ENCODE data around the gene MYL10.
"Not testable (repeated sequence)": the region's sequence is repeated elsewhere in the genome, so short reads cannot be mapped to it uniquely, and the experiment has no call there.

Gene MYL10

GRCh38 chr7:101650579-101651081 is 21.5 kb upstream of the MYL10 start:
- no peak for DNase-seq

- DNase-seq: not testable (repeated sequence)
Observed at GRCh38 chr7:101647876-101648275, 18.8 kb upstream of the MYL10 start.

- DNase-seq: no peak
Observed at GRCh38 chr7:101645951-101646350, 16.9 kb upstream of the MYL10 start.

DNA sequence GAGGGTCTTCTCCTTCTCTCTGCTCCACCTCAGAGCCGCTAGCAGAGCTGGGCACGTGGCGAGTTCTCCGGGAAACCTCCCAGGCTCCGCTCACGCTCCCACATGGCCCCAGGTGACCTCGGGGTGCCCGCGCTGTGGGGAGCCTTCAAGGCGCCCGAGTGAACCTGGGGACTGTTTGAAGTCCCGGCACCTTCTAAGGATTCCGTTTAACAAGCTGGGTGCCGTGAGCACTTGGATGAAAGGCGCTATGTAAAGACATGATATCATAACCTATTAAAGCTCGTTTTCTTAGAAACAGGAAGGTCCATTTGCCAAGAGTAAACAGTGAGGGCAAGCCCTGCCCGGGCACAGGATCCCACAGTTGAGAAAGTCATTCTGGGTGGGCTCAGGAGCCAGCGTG is 15.8 kb upstream of the MYL10 start:
- no peak for DNase-seq

DNA sequence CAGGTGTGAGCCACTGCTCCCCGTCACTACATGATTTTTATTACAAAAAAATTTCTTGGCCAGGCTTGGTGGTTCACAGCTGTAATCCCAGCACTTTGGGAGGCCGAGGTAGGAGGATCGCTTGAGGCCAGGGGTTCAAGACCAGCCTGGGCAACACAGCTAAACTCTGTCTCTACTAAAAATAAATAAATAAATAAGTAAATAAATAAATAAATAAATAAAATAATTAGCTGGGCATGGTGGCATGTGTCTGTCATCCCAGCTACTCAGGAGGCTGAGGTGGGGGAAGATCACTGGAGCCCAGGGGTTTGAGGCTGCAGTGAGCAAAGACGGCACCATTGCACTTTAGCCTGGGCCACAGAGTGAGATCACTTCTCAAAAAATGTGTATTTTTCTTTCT is 10.0 kb upstream of the MYL10 start:
- not testable (repeated sequence) for DNase-seq

GRCh38 chr7:101636822-101637623 is 7.9 kb upstream of the MYL10 start:
- no peak for DNase-seq

DNA sequence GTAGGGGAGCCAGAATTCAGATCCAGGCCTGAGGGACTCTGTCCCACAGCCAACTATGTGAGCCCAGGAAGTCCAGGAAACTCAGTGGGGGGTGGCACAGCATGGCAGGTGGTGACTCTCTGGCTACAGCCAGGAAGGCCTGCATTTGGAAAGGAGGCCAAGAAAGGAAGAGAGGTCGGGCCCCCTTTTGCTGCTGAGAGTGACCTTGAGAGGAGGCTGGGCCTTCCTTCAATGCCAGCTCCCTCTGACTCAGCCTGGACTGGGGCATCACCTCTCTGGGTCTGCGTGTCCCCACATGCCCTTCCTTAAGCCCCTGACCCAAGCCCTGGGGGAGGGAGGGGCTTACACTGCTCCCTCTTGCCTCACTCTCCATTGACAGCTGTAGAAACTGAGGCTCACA is 6.4 kb upstream of the MYL10 start:
- DNase-seq: no peak

DNA sequence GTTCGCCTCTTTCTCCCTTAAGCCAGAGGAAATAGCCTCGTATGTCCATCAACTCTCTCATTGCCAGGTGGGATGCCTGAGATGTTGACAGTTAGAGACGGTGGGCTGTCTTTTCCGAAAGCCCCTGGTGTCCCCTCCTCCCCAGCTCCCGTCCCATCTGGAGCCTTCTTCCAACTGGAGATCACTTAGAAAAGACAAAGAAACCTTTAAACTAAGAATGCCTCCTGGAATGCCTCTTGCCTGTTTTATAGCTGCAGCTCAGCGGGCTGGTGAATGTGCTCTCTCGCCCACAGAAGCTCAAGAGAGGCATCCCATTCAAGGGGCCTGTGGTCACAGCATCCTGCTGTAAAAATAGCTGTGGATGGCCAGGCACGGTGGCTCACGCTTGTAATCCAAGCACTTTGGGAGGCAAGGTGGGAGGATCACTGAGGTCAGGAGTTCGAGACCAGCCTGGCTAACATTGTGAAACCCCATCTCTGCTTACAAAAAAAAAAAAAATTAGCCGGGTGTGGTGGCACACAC is 5.2 kb upstream of the MYL10 start:
- no peak for DNase-seq

- DNase-seq: no peak
Observed at GRCh38 chr7:101633511-101633910, 4.4 kb upstream of the MYL10 start.

DNA sequence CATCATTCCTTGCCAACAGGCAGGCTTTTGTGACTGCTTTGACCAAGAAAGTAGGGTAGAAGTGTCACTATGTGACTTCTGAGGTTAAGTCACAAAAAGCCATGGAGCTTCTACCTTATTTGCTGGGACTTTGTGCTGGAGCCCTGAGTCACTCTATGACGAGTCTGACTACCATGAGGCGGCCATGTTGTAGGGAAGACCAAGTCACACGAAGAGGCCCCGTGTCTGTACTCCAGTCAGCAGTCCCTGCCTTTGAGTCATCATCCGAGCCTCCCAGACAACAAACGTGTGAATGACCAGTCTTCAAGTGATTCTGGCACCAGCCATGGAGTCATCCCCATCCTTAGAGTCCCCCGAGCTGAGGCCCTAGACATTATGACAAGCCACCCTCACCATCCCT is 3.5 kb upstream of the MYL10 start:
- DNase-seq: peak; percentile 13

DNA sequence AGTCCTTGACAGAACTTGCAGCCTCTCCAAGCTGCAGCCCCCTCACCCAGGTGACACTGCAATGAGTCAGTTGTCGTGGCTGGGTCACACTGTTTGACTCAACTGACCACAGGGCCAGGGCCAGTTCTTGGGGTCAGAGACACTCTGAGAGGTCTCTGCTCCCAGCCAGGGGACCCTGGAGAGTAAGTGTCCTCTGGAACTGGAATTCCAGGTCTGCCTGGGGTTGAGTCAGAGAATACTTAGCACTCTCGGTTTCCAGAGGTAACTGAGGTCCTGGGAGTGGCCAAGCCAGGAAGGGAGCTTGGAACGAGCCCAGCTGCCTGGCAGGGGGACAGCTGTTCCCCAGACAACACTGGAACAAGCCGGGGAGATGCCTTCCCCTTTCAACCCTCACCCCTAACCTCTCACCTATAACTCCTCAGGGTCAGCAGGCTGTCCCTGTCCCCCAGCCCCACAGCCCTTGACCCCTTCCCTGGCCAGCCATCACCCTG is 2.2 kb upstream of the MYL10 start:
- DNase-seq: no peak

DNA sequence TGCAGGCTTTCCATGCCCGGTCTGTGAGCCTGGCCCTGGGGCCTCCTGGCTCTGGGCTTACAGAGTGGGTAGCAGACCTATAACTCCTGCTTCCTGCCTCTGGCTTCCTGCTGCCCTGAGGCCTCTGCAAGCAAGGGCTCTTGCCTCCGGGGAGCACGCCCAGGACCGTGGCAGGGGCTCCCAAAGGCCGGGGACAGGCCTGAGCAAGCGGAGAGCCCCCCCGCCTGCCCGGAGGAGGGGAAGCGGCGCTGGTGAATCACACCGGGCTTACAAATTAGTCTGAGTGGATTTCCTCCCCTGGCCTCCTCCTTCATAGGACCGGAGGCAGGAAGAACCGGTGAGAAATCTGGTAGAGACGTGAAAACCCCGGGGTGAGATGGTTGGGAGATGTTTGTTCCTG is 1.5 kb upstream of the MYL10 start:
- DNase-seq: no peak

DNA sequence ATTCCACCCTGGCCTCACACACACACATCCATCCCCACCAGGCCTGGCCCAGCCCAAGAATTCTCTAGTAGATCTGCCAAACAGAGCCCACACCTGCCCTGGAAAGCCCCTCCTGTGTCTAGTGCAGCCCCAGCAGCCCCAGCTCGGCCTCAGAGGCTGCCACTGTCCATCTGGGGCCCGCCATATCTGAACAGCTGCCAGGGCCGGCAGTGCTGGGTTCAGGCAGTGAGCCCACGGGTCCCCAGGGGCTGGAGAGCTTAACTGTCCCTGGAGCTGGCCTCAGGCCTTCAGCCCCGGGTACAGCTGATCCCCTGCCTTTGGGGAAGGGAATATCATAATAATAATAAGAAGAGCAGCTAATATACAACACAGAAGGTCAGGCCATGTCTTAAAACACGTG is 574 bp downstream of the MYL10 start:
- DNase-seq: no peak

DNA sequence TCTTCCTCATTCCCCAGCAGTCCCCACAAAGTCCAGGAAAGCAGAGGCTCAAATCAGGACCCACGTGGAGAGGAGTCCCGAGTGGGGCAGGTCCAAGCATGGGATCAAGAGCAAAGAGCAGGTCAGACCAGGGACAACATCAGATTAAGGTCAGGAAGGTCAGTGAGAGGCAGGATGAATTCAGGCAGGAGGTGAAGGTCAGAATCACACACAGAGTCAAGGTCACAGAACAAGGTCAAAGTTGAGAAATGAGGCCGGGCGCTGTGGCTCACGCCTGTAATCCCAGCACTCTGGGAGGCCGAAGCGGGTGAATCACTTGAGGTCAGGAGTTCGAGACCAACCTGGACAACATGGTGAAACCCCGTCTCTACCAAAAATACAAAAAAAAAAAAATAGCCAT is 2.3 kb downstream of the MYL10 start:
- no peak for DNase-seq

- no peak for DNase-seq
Observed at GRCh38 chr7:101626069-101626671, 2.9 kb downstream of the MYL10 start.

GRCh38 chr7:101625031-101625791 is 3.9 kb downstream of the MYL10 start:
- DNase-seq: no peak

DNA sequence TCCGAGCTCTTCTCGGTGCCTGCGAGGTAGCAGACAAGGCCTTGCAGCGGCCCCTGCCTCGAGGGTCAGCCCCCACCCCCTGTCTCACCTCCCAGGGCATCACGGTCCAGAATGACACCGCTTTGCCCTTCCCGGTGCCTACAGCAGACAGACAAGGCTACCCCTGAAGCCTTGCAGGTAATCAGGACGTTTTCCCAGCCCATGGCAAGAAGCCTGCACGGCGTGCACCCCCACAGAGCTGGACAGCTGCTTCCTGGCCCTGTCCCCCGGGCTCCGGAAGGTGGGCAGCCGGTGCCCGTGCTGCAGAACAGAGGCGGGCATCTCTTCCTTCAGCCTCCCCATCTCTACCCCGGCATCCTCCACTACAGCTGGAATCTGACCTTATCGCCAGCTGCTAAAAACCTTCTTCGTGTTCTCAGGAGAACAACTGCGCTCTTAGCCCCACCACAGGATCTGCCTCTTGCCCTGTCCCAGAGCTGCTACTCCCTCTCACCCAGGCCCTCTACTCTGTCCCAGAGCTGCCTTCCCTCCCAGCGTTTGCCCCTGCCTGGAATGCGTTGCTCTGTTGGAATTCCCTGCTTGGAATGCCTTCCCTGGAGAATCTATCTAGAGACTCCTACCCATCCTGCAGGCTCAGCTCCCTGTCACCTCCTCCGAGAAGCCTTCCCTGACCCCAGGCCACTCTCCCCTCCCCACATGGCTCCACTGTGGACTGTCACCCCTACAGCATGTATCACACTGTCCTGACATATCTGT is 4.7 kb downstream of the MYL10 start:
- no peak for DNase-seq

DNA sequence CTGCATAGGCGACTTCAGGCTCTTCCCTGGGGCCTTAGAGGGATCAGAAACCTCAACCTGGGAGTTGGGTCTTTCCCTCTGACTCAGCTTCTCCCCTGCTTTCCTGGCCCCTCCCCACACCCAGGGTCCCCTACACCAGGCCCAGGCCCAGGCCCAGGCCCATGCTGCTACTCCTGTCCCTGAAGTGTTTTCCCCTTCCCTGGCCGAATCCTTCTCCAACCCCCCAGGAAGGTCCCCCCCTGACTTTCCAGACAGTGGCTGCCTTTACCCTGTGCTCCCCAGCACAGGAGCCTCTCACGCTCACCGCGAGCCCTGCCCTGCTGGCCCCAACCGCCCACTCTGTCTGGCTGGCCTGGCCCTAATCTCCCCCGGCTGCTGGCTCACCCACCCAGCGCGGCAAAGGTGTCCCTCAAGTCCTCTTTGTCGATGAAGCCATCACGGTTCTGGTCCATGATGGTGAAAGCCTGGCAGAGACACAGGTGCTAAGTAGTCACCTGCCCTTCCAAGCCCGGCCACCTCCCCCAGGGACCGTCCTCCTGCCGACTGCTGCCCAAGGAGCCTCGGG is 6.4 kb downstream of the MYL10 start:
- no peak for DNase-seq

DNA sequence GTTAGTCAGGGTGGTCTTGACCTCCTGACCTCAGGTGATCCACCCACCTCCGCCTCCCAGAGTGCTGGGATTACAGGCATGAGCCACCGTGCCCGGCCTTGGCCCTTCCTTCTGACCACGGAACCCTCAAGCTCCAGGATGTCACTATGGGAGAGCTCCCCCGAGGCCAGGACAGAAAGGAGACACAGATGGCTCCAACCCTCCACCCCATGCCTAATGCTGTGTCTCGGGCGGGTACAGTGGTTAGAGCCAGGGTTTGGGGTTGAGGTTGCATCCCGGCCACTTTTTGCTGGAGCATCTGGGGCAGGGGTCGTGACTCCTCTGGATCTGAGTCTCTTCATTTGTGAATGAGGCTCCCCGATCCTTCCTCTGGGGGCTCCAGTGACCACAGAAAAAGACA is 8.1 kb downstream of the MYL10 start:
- DNase-seq: no peak

DNA sequence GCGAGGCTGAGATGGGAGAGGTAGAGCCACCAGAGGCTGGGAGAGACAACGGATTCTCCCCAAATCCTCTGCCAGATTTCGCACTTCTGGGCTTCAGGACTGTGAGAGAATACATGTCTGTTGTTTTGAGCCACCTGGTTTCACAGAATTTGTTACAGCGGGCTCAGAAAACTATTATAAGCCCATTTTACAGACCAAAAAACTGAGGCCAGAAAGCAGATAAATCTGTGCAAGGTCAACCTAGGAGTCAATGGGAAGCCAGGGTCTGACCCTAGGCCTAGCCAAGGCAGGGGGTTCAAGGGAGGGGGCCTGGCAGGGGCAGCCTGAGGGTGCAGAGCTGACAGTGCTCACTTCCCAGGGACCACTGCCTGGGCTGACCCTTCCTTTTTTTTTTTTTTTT is 8.7 kb downstream of the MYL10 start:
- no peak for DNase-seq

DNA sequence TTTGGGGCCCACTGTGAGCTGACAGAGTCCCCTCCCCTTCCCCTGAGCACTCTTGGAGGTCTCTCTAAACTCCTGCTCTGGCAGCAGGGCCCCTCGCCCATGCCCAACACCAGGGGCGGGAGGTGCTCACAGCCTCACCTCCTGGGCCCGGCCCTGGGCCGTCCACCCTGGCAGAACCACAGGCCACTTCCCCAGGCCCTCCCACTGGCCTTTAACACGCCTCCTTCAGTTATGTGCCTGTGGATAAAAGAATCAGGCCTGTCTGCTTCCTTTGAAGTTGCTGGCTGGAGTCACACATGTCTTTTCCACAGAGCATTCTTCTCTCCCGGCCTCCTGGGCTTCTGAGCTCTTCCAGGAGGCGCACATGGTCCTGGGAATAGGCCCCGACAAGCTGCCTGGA is 10.2 kb downstream of the MYL10 start:
- no peak for DNase-seq

- no peak for DNase-seq
Observed at GRCh38 chr7:101618207-101618839, 10.8 kb downstream of the MYL10 start.

Measured in stimulated activated CD4-positive, alpha-beta T cell treated with anti-CD3 and anti-CD28 coated beads, Interleukin-1b, Interleukin-23, amount 100 ng/mL, for 48 hours (primary cell).